Left ventricle myocardium superior (tissue), 1 donor: Measurements from ENCODE around the gene RCAN1. TPM values are rescaled to one million over a fixed set of nuclear protein-coding genes. Genes with fewer than 3 reads are reported as not detected.

Source experiments
- ATAC-seq: fragments of 200-7000 bp; cut with Tn5 transposase; one replicate; pipeline ENCODE4 v1.9.1; 2020; ENCODE audit warnings: mild to moderate bottlenecking, moderate library complexity
- DNase-seq: peaks from one replicate; pipeline ENCODE4 v3.0.0-alpha.2; 2020
- intact Hi-C: fragments of 100-400 bp; cut with micrococcal nuclease; formaldehyde crosslinking; loops from one replicate; pipeline ENCODE4 v1.11.0; 2022
- total RNA-seq: library from RNA; stranded (reverse); fragmentation: NEBNext Ultra II Directional; extraction: Animal tissue kit (Norgen Biotek cat#: 25700); gene quantifications from one replicate; pipeline ENCODE4 v1.2.1, GENCODE V29; 2021
- donor health status: DM: no; HTN: yes; CAD: no; lungs with severe emphysema.

Gene RCAN1
- total RNA-seq, 1 donor from 2014 or later: 36.7 TPM

DNA sequence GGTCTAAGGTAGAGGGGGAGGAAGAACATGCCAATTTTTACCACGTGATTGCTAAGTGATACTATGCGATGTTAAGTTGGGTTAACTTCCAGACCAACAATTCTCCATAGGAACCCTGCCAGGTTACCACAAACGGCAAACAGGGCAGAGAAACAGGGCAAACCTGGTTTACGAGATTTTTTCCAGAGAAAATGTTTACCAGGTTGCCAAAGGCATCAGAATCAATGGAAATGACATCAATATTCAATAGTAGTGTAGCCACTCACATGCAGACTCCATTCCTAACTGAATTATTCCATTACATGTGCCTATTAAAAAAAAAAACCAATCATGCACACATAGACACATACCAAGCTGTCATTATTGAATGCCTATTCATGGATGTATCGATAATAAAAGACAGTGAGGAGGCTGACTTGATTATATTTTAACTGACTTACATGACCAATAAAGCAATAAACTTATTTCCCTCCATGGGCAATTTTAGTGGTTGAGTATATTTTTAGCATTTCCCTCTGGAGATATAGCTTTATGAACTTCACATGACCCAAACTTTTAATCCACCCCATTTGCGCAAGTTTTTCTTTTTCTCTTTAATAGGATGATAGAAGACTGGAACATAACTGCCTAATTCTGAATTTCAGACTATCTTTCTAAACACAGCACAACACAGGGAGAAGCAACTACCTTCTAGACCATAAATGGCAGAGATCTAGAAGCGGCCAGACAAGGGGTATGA is 62.4 kb downstream of the RCAN1 start:
- ATAC-seq (no peak), DNase-seq (no peak)
- intact Hi-C loops: no loop called here

DNA sequence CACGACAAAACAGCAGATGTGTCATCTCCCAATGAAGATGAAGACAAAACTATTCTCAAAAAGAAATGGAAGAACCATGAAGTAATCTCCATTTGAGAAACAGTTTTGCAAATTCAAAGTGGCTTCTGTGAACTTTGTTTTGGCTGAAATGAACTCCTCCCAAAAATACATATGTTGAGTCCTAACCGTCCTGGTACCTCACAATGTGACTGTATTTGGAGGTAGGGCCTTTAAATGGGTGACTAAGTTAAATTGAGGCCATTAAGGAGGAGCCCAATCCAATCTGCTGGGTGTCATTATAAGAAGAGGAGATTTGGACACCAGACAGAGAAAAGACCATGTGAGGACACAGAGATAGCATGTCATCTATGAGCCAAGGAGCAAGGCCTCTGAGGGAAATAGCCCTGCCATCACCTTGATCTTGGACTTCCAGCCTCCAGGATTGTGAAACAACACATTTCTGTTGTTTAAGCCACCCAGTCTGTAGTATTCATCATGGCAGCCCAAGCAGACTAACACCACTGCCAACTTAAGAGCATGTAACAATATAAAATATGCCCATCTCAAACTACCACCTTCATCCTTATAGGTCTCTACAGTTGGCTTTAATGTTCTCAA is 64.6 kb downstream of the RCAN1 start:
- DNase-seq (no peak), ATAC-seq (no peak)
- intact Hi-C loops: no loop called here

DNA sequence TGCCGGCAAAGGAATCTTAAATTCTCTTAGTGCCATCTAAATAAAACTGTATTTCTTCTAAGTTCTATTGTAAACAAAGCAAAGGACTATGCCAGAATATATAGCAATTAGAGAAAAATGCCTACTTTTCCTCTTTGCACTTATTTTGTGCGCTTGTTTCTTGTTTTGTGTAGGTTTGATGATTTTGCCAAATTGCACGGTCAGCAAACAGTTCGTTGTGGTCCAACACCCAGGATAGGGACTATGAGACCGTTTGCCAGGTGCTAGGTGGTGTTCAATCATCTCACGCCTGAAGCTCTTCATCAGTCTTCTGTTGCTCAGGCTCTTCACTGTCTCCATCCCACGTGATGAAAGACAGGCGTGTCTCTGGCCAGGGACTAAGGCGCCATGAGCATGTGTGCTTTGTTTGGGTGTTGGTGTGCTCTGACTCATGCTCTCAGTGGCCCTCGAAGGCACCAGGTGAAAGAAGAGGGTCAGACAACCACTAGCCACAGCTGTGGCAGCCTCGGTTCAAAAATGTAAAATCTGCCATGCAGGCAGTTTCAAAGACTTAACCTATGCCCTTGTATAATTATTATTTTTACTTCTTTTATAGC is 66.0 kb downstream of the RCAN1 start:
- intact Hi-C loops: no loop called here
- ATAC-seq (no peak), DNase-seq (no peak)

DNA sequence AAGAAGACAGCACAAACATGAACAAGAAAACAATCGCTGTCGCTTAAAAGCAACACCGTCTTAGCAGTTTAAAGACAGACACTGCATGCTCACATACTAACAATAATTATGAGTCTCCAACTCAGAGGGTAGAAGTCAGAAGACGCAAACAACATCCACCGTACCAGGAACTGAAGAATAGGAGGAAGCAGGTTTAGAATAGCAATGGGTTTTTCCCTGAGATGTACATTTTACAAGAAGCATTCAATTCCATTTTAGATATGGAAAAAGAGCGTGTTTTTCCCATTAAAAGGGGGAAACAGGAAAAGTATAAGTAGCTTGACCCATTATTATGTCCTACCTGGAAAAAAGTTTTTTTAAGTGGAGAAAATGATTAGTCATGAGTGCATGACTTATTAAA is 68.4 kb downstream of the RCAN1 start:
- intact Hi-C loops: no loop called here
- no peak for DNase-seq
- no peak for ATAC-seq

DNA sequence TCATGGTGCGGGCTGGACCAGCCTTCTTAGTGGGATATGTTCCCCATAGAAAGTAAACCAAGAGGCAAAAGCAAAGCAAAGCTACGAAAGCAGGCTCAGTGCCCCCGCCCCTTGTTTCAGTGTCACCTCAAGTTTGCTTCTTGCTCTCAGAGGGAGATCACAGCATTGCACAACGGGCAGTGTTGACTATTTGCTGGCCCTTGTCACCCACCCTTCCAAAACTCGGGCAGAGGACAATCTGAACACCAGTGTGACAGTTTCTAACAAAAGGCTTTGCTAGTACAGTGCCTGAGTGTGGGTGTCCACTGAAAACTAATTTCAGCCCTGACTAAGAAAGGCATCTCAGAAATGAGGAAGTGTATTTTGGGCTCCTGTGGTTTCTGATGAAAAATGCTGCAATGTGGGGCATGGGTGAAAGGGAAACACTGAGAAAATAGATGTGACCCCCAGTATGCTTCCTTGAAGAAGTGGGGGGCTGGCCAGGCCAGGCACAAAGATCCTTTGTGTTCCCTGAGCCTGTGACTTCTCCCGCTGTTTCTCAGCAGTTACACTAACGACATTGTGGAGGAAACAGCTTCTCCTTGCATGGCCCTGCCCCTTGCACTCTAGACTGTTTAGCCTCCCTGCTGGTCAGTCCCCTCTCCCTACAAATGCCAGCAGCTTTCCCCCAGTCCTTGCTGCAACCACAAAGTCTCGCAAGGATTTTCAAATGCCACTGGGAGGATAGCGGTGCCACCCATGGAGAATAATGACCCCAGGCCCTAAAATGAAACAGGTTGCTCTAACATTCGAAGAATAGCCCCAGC is 69.6 kb downstream of the RCAN1 start:
- no peak for DNase-seq
- intact Hi-C loops: no loop called here
- peak; percentile 79 for ATAC-seq

DNA sequence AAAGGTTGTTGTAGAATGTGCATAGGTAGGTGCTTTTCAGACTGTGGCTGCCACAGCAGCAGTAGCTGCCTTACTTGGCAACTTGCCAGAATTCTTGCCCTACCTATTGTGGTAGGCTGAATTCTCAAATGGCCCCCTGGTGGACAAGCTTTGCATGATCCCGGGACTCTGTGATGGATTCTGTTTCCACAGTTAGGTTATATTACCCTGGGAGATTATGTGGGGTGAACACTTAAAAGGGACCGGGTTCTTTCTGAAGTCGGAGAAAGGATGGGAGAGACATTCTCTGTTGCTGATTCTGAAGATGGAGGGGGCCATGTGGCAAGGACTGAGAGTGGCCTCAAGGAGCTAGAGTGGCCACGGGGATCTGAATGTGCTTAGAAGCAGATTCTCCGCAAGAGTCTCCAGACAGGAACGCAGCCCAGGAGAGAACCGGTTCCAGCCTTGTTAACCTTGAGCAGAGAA is 70.8 kb downstream of the RCAN1 start:
- intact Hi-C loops: no loop called here
- ATAC-seq (peak; percentile 56), DNase-seq (peak; percentile 56)

DNA sequence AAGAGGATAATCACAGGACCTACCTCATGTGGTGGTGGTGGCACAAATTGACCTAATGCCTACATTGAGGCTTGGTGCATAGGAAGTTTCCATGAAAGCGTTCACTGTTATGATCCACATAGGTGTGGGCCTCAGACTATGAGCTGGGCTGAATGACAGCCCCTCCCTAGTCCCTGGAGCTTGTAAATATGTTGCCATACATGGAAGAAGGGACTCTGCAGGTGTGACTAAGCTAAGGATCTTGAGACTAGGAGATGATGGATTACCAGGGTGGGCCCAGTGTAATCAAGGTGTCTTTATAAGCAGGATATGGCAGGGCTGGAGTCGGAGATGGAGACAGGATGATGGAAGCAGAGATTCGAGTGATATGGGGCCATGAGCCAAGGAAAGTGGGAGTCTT is 71.9 kb downstream of the RCAN1 start:
- DNase-seq (no peak), ATAC-seq (no peak)
- intact Hi-C loops: no loop called here

DNA sequence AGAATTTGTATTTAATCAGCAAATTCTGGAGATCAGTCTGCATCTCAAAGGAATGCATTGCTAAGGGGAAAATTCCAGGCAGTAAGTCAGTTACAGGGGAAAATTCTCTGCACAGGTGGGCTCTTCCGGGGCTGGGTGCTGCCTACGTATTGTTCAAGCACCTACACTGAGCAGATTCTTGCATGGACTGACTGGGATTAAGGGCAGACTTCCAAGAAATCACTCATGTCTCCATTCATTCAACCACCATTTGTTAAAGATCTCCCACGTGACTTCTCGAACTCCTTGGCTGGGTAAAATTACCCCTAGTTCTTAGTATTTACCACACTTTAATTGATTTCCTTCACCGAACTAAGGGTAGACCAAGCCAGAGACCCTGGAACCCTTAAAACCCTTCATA is 74.7 kb downstream of the RCAN1 start:
- intact Hi-C loops: no loop called here
- ATAC-seq (no peak), DNase-seq (no peak)

DNA sequence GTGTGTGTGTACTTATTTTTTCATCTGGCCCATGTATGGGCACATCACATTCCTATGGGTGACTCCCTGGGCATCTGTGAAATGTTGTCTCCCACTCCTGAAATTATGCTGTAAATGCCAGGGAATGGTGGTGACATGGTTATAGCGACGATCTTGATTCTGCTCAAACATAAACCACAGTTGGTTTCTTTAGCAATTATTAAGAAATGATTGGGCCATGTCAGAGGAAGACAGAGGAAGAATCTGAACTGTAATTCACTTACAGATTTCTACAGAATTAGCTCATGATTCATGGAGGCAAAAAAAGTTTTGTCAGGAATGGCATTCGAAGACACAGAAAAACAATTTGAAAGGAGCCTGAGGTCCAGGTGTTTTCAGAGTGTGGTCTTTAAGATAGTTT is 77.1 kb downstream of the RCAN1 start:
- DNase-seq (no peak), ATAC-seq (no peak)

DNA sequence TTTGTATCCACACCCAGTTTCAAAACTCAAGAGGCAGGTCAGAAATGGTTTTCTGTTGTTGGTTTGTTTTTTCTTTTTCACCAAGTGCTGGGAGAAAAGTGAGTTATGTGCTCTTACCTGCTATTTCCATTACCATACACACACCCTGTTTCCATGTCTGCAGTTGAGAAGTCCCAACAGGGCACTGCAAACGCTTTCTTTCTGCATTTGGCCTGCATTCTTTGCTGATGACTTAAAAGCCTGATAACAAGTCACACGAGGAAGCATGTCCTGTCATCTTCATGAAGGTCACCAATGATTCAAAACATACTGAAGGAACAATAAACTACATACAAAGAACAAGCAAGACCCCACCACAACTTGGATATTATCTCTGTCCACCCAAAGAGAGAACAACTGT is 78.1 kb downstream of the RCAN1 start:
- ATAC-seq (peak; percentile 51), DNase-seq (no peak)
- intact Hi-C loops: no loop called here

More for the DNA sequence above, 77.1 kb downstream of the RCAN1 start:
- intact Hi-C loops: no loop called here

DNA sequence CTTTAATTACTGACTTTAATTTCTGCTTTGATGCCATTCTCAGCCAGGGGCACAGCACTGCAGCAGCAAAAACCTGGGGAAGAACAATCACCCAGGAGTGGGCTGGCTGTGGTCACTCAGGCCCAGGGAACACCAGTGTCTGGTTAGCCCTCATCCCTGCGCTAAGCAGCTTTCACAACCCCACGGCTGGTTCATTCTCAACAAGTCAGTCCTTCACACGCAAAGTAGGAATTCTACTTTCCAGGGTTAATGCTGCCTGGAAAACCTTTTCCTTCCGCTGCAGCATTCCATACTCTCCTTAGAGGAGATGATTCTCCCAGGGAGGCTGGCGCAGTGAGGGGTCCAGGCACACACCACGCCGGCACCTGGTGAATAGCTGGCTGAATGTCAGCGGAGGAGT is 78.6 kb downstream of the RCAN1 start:
- DNase-seq (no peak), ATAC-seq (no peak)
- intact Hi-C loops: no loop called here

DNA sequence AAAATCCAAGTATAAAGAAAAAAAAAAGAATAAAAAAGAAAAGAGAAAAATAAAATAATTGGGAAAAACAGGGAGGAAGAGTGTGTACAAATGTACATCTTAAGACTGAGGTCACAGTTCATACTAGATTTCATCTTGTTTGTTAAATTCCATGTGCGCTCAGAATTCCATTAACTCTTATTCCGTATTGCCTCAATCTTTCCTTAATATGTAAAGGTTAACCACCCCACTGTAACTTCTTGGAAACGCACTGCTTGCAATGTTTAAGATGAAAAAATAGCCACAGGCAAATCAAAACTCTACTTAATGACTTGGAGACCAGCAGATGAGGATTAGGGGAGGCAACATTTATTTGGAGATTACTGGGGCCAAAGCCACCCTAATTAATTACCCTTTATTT is 79.0 kb downstream of the RCAN1 start:
- intact Hi-C loops: no loop called here
- DNase-seq (no peak), ATAC-seq (no peak)

DNA sequence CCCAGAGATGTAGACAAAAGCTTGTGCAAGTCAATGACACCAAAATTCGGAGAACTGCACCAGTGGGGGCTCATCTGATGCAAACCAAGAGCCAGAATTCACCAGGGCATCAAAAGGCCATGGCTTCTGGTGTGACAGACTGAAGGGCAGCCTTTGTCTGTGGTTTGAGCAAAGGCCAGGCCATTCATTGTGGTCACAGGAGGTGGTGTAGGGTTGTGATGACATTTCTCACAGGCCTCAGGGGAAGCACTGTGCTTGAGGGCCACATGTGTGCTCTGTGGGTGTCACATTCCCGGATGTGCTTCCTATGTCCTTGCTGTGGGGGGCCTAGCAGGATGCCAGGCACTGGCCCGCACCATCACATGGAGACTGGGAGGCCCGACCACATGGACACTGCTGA is 80.4 kb downstream of the RCAN1 start:
- DNase-seq (no peak), ATAC-seq (no peak)
- intact Hi-C loops: no loop called here

DNA sequence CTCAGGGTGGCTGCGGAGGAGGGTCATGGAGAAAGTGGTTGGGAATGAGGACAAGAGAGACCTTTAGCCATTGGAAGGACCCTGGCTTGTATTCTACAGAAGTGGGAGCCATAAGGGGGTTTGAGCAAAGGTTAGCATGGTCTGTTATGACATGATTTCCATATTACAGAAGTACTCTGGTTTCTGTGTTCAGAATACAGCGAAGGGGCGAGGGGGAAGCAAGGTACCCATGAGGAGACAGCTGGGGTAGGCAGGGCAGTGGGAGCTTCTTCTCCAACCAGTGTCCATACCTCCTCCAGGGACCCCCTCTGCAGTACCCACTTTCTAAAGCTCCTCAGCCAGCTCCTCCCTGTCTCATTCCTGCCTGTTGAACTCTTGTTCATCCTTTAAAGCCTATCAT is 81.0 kb downstream of the RCAN1 start:
- DNase-seq: no peak
- intact Hi-C loops: no loop called here
- ATAC-seq: no peak

DNA sequence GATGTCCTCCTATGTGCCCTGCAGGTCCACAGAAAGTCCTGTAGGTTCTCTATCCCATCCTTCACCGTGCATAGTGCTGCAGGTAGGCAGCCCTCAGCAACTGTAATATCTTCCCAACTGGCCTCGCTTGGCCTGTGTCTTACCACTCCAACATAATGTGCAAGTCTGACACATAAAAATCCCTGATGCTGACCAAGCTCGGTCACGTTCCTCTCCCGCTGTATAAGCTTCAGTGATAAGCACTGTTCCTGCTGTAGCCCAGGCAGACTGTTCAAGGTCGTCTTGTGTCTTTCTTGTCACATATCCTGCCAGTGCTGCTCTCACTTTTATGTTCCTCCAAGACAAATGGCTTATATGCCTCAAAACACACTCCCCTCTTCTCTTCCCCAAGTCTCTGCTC is 83.5 kb downstream of the RCAN1 start:
- no peak for DNase-seq
- peak; percentile 62 for ATAC-seq
- intact Hi-C loops: no loop called here

DNA sequence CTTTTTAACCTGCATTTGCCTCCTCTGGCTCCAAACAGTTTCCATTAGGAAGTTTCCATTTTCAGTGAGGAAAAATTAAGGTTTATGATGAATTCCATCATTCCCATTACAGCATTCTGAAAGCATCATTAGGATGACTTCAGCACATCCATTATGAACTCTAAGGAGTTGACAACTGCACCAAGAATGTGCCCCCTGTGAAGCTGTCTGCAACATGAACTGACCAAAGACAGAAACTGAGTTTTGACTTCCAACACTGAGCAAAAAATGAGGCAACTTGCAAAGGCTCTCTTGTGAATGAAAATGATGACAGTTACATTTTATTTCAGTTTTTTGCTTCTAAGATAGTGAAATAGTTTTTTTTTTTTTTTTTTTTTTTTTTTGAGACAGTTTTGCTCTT is 84.7 kb downstream of the RCAN1 start:
- intact Hi-C loops: no loop called here
- DNase-seq (no peak), ATAC-seq (no peak)

DNA sequence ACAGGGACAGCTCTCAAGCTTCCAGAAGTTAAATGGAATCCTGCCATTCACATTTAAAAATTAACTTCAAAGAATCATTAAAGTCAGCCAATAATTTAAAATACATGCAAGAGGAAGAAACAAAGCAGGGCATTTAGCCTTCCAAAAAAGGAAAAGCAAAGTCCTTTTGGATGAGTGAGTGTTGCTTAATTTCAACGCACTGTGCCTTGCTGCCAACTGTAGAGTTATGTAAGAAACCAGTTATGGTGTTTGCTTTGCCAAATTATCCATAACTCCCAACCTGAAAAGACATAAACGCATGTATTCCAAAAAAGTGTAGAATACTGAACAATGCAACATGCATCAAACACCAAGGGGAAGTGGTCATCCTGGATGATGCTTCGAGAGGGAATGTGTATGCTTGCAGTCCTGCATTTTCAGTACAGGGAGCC is 86.8 kb downstream of the RCAN1 start:
- no peak for ATAC-seq
- intact Hi-C loops: no loop called here

DNA sequence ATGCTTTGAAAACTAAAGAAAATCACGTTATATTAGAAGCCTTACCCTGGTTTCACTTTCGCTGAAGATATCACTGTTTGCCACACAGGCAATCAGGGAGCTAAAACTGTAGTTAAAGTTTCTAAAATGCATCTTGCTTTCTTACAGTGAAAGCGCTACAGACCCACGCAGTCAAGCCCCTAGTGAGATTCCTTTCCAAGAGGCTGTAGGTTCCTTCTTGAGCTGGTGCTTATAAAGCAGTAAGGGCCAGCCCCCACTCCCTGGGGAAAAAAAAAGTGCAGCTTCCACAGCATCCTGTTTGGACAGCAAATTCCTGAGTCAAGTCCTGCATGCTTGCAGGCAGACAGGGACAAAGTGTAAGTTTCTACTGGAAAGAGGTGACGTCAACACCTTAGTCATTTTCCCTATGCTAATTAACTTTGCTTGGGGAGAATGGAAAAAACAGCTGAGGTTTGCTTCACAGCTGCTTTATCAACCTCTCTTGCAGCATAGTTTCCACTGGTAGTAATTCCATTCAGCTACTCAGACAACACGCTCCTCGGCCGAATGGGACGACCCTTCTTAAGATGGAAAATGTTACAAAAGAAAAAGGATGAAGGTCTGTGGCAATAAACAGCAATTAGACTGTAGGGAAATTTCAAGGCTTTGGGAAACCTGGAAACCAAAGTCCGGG is 88.2 kb downstream of the RCAN1 start:
- intact Hi-C loops: no loop called here
- DNase-seq (peak; percentile 65), ATAC-seq (peak; percentile 85)

More for the DNA sequence above, 86.8 kb downstream of the RCAN1 start:
- DNase-seq: no peak

DNA sequence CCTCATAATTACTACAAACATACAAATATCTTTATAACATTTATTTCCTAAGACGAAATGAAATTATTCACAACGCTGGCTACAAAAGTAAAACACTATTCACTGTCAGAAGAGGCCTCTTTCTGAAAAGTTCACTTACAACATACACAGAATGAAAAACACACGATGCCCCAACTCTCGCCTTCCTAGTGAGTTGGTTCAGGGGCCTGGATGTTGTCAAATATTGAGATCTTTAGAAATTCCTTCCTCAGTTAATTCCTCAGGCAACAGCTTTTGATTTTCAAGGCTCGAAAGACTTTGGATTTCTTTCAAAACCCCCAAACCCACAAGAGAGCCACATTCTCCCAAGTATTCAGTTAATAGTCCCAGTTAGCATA is 88.7 kb downstream of the RCAN1 start:
- no peak for ATAC-seq
- no peak for DNase-seq
- intact Hi-C loops: no loop called here
